Adrenal gland (tissue), 5 donors: ENCODE results near the gene PRPF6.
A peak's percentile ranks its signal among the peaks of the same experiment; 100 is the strongest.

Experiments used
- CTCF ChIP-seq, 6 experiments: fragments of 450-650 bp in 4 of 6; fragments of 200-600 bp in 2 of 6; sonication (generic) in 1 of 6; IDR thresholded peaks; 1 replicate in 5 of 6; 2 replicates in 1 of 6; pipeline versions ENCODE4 v1.5.1 to v1.8.0; 2016 to 2021; ENCODE audit warnings: antibody characterized with exemption in 6 of 6, mild to moderate bottlenecking in 2 of 6, moderate library complexity in 1 of 6
- POLR2A ChIP-seq, 2 donors: fragments of 450-650 bp; IDR thresholded peaks; one replicate each; pipeline ENCODE4 v1.6.1; 2017; ENCODE audit warnings: antibody characterized with exemption in 2 of 2, mild to moderate bottlenecking in 2 of 2, moderate library complexity in 1 of 2
- donor health status: DM: no; HTN: no; CAD: no.

- TF ChIP-seq CTCF (IDR thresholded peaks at IDR 0.05) (peak in 3 of 6 experiments; percentile 19 to 38 (median 31)), POLR2A (IDR thresholded peaks at IDR 0.05) (no peak)
Measured at GRCh38 chr20:63955281-63955826, 25.6 kb upstream of the PRPF6 start.
